ENCODE results near the gene BMP6.

The BMP6 gene

DNA sequence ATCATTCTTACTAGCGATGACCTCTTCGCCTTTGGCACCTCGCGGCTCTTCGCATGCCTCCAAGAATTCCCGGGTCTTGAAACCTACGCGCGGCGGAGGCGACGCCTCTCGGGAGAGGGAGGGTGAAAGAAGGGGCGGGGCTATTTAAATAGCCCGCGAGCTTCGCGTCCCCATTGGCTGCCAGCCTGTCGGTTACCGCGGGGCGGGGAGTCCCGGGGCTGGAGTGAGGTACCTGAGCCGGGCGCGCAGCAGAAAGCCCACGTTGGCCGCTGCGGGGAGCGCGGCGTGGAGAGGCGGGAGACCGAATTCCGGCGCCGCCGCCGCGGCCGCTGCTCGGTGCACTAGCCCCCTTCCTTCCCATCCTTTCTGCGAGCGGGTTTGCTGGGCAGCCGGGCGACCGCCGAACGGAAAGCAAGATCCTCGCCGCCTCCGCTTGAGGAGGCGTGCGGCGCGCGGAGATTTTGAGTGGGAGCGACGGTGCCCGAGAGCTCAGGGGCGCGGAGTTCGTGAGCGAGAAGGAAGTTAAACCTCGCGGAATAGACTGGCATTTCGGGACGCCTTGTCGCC, at the start of gene BMP6:
BMP6 (plus strand) TSS at position 251 of the 567 bp plus-strand sequence. CDS start 857 bp downstream, outside the sequence.
- Mint-ChIP-seq H3K4me3 (peak within 1 kb of the TSS; percentile 67), H3K27ac (ENCODE audit: low read depth) (no peak within 1 kb of the TSS), H3K9me3 (no peaks in the 10 kb centered on the region), H3K4me1 (no peaks in the 10 kb centered on the region), H3K27me3 (peaks cover 79% of the 10 kb centered on the region), H3K36me3 (ENCODE audit: insufficient read depth) (no peaks in the 10 kb centered on the region)
- ATAC-seq (replicated peaks; ENCODE audit: extremely low read depth, poor library complexity, severe bottlenecking) (peak; percentile 50), DNase-seq (ENCODE audit: low spot score in 2 of 2) (no peak)

DNA sequence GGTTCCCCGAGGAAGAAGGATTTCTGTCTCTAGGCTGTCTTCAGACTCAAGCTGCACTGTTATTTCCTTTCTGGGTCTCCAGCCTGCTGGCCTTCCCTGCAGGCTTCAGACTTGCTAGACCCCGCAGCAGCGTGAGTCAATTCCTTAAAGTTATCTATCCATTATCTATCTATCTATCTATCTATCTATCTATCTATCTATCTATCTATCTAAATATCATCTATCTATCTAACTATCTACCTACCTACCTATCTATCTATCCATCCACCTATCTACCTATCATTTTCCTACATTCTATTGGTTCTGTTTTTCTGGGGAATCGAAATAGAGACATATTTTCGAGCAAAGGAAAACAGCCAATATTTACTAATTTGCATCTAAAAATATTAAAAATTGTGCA, 48.7 kb upstream of the BMP6 start:
- no peaks in the 10 kb centered on the region for H3K9me3 Mint-ChIP-seq

DNA sequence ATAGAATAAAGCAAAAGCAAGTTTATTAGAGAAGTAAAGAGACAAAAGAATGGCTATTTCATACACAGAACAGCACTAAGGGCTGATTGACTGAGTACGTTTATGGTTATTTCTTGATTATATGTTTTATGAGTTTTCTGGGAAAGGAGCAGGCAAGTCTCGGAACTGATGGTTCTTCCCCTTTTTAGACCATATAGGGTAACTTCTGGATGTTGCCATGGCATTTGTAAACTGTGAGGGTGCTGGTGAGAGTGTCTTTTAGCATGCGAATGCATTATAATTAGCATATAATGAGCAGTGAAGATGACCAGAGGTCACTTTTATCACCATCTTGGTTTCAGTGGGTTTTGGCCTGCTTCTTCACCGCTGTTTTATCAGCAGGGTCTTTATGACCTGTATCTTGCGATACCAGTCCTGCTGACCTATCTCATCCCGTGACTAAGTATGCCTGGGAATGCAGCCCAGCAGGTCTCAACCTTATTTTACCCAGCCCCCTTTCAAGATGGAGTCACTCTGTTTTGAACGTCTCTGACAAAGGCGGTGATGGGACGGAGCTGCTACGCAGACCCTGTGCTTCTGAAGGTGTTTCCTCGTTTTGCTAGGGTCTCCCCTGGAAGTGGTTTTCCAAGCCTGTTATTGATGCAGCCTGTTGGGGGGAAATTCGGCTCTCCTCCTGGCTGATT, 45.4 kb upstream of the BMP6 start:
- no peak overlapping the region for H3K4me3 Mint-ChIP-seq
- no peak for ATAC-seq (replicated peaks; ENCODE audit: extremely low read depth, poor library complexity, severe bottlenecking)
- no peaks in the 10 kb centered on the region for H3K36me3 Mint-ChIP-seq (ENCODE audit: insufficient read depth)
- no peak for DNase-seq (ENCODE audit: low spot score in 2 of 2)
- H3K9me3 Mint-ChIP-seq = no peaks in the 10 kb centered on the region
- H3K27ac Mint-ChIP-seq (ENCODE audit: low read depth) = no peak overlapping the region
- no peaks in the 10 kb centered on the region for H3K4me1 Mint-ChIP-seq
- peaks cover 78% of the 10 kb centered on the region for H3K27me3 Mint-ChIP-seq

More for the DNA sequence above, 48.7 kb upstream of the BMP6 start:
- DNase-seq (ENCODE audit: low spot score in 2 of 2) = no peak
- no peaks in the 10 kb centered on the region for H3K36me3 Mint-ChIP-seq (ENCODE audit: insufficient read depth)
- ATAC-seq (replicated peaks; ENCODE audit: extremely low read depth, poor library complexity, severe bottlenecking) = no peak
- no peak overlapping the region for H3K4me3 Mint-ChIP-seq
- no peak overlapping the region for H3K27ac Mint-ChIP-seq (ENCODE audit: low read depth)
- no peaks in the 10 kb centered on the region for H3K4me1 Mint-ChIP-seq
- peaks cover 79% of the 10 kb centered on the region for H3K27me3 Mint-ChIP-seq

DNA sequence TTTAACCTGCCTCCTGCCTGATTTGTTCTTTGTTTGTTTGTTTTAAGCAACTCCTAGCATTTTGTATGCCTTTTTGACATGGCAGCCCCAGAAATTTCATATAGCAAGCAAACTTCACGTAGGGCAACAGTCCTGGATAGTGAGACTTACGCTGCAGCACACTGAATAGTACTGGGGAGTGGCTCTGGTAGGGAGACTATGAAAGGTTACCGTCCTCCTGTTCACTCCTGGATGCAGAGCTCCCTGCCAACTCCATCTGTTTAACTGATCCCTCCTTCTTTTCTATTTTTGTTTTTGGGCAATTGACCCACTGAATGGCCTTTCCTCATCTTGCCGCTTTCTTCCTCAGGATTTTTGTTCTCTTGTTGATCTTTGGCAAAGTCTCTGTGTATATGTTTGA, 44.5 kb upstream of the BMP6 start:
- DNase-seq (ENCODE audit: low spot score in 2 of 2) (no peak), ATAC-seq (replicated peaks; ENCODE audit: extremely low read depth, poor library complexity, severe bottlenecking) (no peak)
- Mint-ChIP-seq H3K4me1 (no peaks in the 10 kb centered on the region), H3K27me3 (peaks cover 75% of the 10 kb centered on the region), H3K36me3 (ENCODE audit: insufficient read depth) (no peaks in the 10 kb centered on the region), H3K9me3 (no peaks in the 10 kb centered on the region), H3K4me3 (no peak overlapping the region), H3K27ac (ENCODE audit: low read depth) (no peak overlapping the region)

DNA sequence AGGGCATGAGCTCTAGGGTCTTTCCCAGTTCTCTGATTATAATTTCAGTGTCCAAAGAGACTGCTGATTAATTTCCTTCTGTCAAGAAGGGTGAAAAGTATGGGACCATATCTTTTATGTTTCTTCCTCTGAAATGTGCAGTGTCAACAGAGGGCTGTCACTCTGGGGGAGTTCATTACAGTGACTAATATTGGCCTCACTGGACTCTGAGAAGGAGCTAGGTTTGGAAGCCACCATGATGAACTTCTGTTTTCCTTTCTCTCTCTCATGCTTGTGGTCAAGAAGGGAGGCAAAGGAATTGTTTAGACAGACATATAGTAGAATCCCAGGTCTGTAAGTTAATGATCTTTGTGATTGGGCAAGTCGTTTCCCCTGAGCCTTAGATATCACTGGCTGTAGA, 41.8 kb upstream of the BMP6 start:
- no peaks in the 10 kb centered on the region for H3K9me3 Mint-ChIP-seq
- no peaks in the 10 kb centered on the region for H3K36me3 Mint-ChIP-seq (ENCODE audit: insufficient read depth)
- H3K4me3 Mint-ChIP-seq = no peak overlapping the region
- H3K27me3 Mint-ChIP-seq = peaks cover 55% of the 10 kb centered on the region
- no peak for DNase-seq (ENCODE audit: low spot score in 2 of 2)
- no peaks in the 10 kb centered on the region for H3K4me1 Mint-ChIP-seq
- ATAC-seq (replicated peaks; ENCODE audit: extremely low read depth, poor library complexity, severe bottlenecking) = no peak
- H3K27ac Mint-ChIP-seq (ENCODE audit: low read depth) = no peak overlapping the region

DNA sequence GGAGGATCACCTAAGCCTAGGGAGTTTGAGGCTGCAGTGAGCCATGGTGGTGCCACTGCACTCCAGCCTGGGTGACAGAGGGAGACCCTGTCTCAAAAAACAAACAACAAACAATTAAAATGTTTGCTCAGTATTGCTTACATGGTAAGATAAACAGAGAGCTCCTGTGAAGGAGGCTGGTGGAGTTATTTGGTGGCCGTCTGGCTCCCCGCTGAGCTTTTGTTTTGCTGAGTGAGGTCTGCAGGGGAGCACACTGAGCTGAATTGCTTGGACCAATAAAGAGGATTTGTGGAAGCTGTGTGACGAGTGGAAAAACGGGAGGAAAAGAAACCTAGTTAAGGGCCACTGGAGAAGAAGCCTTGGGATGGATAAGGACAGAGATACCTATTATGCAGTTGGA, 41.1 kb upstream of the BMP6 start:
- peaks cover 58% of the 10 kb centered on the region for H3K27me3 Mint-ChIP-seq

DNA sequence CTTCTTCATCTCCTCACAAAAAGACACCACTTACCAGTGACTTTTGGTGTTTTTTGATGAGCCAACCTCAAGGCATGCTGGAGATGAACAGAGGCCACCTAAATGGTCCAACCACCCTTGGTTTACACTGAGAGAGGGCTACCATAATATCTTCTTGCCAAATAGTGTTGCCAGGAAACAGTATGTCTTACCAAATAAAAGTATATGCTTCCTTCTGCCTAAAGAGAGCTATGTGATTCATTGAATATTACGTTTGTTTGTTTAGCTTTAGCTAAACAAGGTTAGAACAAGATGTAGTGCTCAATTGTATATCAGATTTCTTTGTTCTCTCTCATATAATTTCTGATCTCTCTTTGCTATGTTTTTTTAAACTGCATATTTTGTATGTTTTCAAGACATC, 40.6 kb upstream of the BMP6 start:
- H3K27me3 Mint-ChIP-seq = peaks cover 58% of the 10 kb centered on the region
- no peaks in the 10 kb centered on the region for H3K36me3 Mint-ChIP-seq (ENCODE audit: insufficient read depth)
- no peak overlapping the region for H3K4me3 Mint-ChIP-seq
- no peak overlapping the region for H3K27ac Mint-ChIP-seq (ENCODE audit: low read depth)
- no peaks in the 10 kb centered on the region for H3K4me1 Mint-ChIP-seq
- ATAC-seq (replicated peaks; ENCODE audit: extremely low read depth, poor library complexity, severe bottlenecking) (no peak), DNase-seq (ENCODE audit: low spot score in 2 of 2) (no peak)
- H3K9me3 Mint-ChIP-seq = no peaks in the 10 kb centered on the region

More for the DNA sequence above, 41.1 kb upstream of the BMP6 start:
- H3K9me3 Mint-ChIP-seq = no peaks in the 10 kb centered on the region
- ATAC-seq (replicated peaks; ENCODE audit: extremely low read depth, poor library complexity, severe bottlenecking) (no peak), DNase-seq (ENCODE audit: low spot score in 2 of 2) (no peak)
- H3K36me3 Mint-ChIP-seq (ENCODE audit: insufficient read depth) = no peaks in the 10 kb centered on the region
- H3K27ac Mint-ChIP-seq (ENCODE audit: low read depth) = no peak overlapping the region
- no peak overlapping the region for H3K4me3 Mint-ChIP-seq
- H3K4me1 Mint-ChIP-seq = no peaks in the 10 kb centered on the region

DNA sequence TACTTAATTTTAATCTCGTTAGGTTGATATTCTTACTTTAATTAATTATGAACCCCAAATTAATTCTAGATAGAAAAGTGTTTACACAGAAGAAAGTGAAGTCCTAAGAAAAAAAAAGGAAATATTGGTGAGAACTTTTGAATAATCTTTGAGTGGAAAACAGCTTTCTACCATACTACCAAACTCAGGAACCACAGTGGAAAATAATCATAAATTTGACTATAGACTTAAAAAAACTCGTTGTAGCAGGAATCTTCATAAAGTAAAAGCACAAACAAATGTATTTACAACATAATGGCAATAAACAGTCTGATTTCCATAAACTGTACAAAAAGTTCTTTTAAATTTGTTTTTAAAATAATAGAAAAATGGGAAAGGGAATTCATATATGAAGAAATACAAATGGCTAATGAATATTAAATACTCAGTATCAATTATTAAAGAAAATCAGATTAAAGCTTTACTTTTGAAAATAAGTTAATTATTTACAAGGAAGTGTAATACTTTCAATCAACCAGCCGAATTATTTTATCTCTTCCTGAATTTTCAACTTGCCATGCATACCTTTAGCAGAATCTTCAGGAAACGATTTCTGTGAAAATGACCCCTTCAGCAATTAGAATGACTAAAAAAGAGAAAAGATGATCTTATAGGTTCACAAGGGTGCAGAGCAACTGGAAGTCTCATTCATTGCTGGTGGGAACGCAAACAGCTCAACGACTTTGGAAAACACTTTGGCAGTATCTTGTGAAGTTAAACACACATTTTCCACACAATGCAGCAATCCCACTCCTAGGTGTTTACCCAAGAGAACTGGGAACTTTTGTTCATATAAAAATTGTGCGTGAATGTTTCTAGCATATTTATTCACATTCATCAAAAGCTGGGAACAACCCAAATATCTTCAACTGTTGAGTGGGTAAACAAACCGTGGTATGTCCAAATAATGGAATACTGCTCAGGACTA, 38.5 kb upstream of the BMP6 start:
- Mint-ChIP-seq H3K27me3 (peaks cover 57% of the 10 kb centered on the region), H3K9me3 (no peaks in the 10 kb centered on the region)

DNA sequence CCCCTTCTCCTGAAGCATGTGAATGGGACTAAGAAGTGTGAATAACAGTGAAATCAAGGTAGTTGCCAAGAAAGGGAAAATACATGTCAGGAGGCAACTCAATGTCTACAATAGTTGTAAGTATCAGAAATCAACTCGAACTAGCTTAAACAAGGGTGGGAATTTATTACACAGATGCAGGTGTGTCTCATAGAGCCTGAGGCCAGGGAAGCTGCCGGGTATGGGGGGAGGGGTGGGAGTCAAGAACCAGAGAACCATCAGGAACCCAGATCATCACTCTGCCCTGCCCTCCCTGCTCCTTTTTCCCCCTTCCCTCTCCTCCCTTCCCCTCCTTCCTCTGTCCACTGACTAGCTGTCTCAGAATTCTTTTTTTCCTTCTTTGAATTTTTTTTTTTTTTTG, 34.9 kb upstream of the BMP6 start:
- H3K27me3 Mint-ChIP-seq = peaks cover 48% of the 10 kb centered on the region
- H3K4me3 Mint-ChIP-seq = no peak overlapping the region
- ATAC-seq (replicated peaks; ENCODE audit: extremely low read depth, poor library complexity, severe bottlenecking) (no peak), DNase-seq (ENCODE audit: low spot score in 2 of 2) (no peak)
- no peaks in the 10 kb centered on the region for H3K36me3 Mint-ChIP-seq (ENCODE audit: insufficient read depth)
- H3K4me1 Mint-ChIP-seq = no peaks in the 10 kb centered on the region
- H3K27ac Mint-ChIP-seq (ENCODE audit: low read depth) = no peak overlapping the region
- H3K9me3 Mint-ChIP-seq = no peaks in the 10 kb centered on the region

More for the DNA sequence above, 38.5 kb upstream of the BMP6 start:
- Mint-ChIP-seq H3K4me3 (no peak overlapping the region), H3K4me1 (no peaks in the 10 kb centered on the region), H3K36me3 (ENCODE audit: insufficient read depth) (no peaks in the 10 kb centered on the region), H3K27ac (ENCODE audit: low read depth) (no peak overlapping the region)
- DNase-seq (ENCODE audit: low spot score in 2 of 2) (no peak), ATAC-seq (replicated peaks; ENCODE audit: extremely low read depth, poor library complexity, severe bottlenecking) (no peak)

DNA sequence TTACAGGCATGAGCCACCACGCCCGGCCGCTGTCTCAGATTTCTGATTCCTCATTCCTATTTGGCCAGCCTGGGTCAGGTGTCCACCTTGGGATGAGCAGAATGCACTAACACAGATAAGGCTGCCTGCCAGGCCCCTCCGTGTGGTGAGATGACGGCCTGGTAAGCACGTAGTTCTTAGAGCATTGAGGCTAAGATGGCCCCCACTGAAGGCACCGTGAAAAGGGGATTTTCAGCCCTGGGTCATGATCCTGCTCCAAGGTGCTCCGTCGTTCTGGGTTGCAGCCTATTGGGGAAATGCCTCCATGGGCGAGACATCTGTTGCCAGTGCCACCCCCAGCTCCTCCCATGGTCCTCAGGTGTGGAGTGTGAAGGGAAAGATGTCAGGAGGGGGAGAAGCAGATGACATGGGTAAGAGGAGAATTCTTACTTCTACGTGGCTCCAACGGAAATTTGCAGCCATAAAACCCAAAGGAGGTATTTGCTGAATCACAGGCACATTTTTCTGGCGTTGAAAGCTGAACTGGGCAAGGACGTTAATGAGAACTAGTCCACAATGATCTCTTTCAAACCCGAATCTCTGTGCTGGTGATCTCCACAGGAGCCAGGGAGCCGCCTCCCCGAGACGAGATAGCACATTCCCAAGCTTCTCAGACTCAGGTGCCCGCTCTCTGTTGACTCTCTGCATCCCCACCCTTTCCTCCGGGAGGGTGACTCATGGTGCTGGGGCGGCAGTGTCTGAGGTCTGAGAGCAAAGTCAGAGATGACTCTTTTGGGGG, 34.0 kb upstream of the BMP6 start:
- Mint-ChIP-seq H3K27me3 (peaks cover 57% of the 10 kb centered on the region), H3K27ac (ENCODE audit: low read depth) (no peak overlapping the region), H3K4me1 (no peaks in the 10 kb centered on the region), H3K36me3 (ENCODE audit: insufficient read depth) (no peaks in the 10 kb centered on the region), H3K9me3 (no peaks in the 10 kb centered on the region), H3K4me3 (no peak overlapping the region)
- ATAC-seq (replicated peaks; ENCODE audit: extremely low read depth, poor library complexity, severe bottlenecking) = no peak
- DNase-seq (ENCODE audit: low spot score in 2 of 2) = no peak

DNA sequence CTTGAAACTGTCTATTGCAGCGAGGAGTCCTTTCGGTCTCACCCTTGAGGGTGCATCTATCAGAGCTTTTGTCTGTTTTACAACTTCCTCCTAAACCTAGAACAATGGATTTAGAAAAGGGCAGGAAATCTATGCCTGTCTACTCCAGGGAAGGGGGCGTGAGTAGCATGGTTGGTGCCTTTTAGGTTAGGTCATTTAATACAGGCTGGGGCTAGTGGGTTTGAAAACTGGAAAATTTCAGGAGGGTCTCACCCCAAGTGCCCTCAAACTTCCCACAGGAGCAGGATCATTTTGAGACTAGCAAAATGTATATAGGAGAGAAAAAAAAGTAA, 33.5 kb upstream of the BMP6 start:
- H3K4me3 Mint-ChIP-seq = no peak overlapping the region
- ATAC-seq (replicated peaks; ENCODE audit: extremely low read depth, poor library complexity, severe bottlenecking) (no peak), DNase-seq (ENCODE audit: low spot score in 2 of 2) (no peak)
- H3K4me1 Mint-ChIP-seq = no peaks in the 10 kb centered on the region
- H3K9me3 Mint-ChIP-seq = no peaks in the 10 kb centered on the region
- H3K27ac Mint-ChIP-seq (ENCODE audit: low read depth) = no peak overlapping the region
- H3K36me3 Mint-ChIP-seq (ENCODE audit: insufficient read depth) = no peaks in the 10 kb centered on the region
- peaks cover 62% of the 10 kb centered on the region for H3K27me3 Mint-ChIP-seq

DNA sequence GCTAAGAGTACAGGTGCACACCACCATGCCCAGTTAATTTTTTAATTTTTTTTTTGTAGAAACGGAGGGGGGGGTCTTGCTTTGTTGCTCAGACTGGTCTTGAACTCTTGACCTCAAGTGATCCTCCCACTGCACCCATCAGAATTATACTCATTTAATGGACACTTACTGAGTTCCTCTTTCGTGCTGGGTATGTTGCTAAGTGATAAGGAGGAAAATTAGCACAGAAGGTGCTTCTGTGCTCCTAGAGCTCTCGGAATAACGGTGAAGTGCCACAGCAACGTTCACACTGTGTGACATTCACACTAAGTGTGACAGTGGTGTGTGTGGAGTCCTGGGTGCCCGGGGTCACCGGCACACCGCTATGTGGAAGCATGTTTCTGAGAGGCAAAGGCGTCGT, 32.1 kb upstream of the BMP6 start:
- Mint-ChIP-seq H3K27ac (ENCODE audit: low read depth) (no peak overlapping the region), H3K36me3 (ENCODE audit: insufficient read depth) (no peaks in the 10 kb centered on the region), H3K9me3 (no peaks in the 10 kb centered on the region), H3K4me3 (no peak overlapping the region), H3K27me3 (peaks cover 61% of the 10 kb centered on the region), H3K4me1 (no peaks in the 10 kb centered on the region)
- ATAC-seq (replicated peaks; ENCODE audit: extremely low read depth, poor library complexity, severe bottlenecking) (no peak), DNase-seq (ENCODE audit: low spot score in 2 of 2) (no peak)

All from central memory CD8-positive, alpha-beta T cell (primary cell).